HCT116 (cell line): ENCODE results near the gene ALOX5AP. TPM values are rescaled to one million over a fixed set of nuclear protein-coding genes. Genes with fewer than 3 reads are reported as not detected.

Experiments used
- ATAC-seq: fragments of 200-7000 bp; cut with Tn5 transposase; 2 replicates; pipeline ENCODE4 v1.9.1; 2020; ENCODE audit warnings: mild to moderate bottlenecking, moderate library complexity
- BruUV-seq: library from RNA; stranded (reverse); fragments of 400-500 nt; replicated peaks from 2 replicates; lab custom pipeline; 2021; lab: Mats Ljungman, UMichigan
- CTCF ChIA-PET: fragments of 300-600 bp; sonication (Branson Sonifier 250); formaldehyde crosslinking; loops from one replicate; lab custom pipeline; 2021; ENCODE audit warnings: antibody characterized with exemption; lab: Charles Lee
- POLR2A ChIA-PET: fragments of 300-600, 350-600 bp; sonication (Branson Sonifier 250); formaldehyde crosslinking; loops from one replicate; lab custom pipeline; 2021; ENCODE audit warnings: antibody characterized with exemption; lab: Charles Lee
- RAD21 ChIA-PET, 2 experiments: fragments of 300-600 bp; sonication (Branson Sonifier 250); formaldehyde crosslinking; loops; one replicate each; lab custom pipeline; 2023; ENCODE audit warnings: low total read pairs in 2 of 2; ENCODE audit not compliant: uncharacterized antibody in 2 of 2, unreplicated experiment in 2 of 2, low non-redundant PET in 1 of 2; lab: Charles Lee
- DNase-seq: peaks from one replicate; pipeline ENCODE4 v3.0.0-alpha.2; 2010; ENCODE audit warnings: low read depth, low spot score
- H2AFZ ChIP-seq: fragments of 200-600 bp; shearing (Covaris generic), sonication (generic); 2 replicates; pipeline ENCODE4 v1.6.1; 2017; ENCODE audit warnings: low read depth, mixed run types, mixed read lengths, antibody characterized with exemption, low read length; ENCODE audit not compliant: poor library complexity, severe bottlenecking
- H3K27ac ChIP-seq: 2 replicates; pipeline ENCODE4 v1.5.1; 2012; ENCODE audit warnings: low read depth, low read length
- H3K27me3 ChIP-seq: fragments of 200-600 bp; sonication (generic); 2 replicates; pipeline ENCODE4 v1.6.1; 2016; ENCODE audit warnings: mixed run types, low read length, mixed read lengths; ENCODE audit not compliant: insufficient read depth
- H3K36me3 ChIP-seq, 2 experiments: fragments of 200-500 bp in 1 of 2; fragments of 200-600 bp in 1 of 2; sonication (Bioruptor generic) in 1 of 2; sonication (generic) in 1 of 2; 2 replicates each; pipeline versions ENCODE4 v1.5.1 to v1.6.1; 2014 to 2016; ENCODE audit warnings: low read length in 2 of 2, inconsistent platforms in 1 of 2, mixed read lengths in 1 of 2, mixed run types in 1 of 2; ENCODE audit not compliant: insufficient read depth in 2 of 2, control insufficient read depth in 1 of 2
- H3K4me1 ChIP-seq, 2 experiments: fragments of 200-600 bp in 1 of 2; sonication (generic) in 1 of 2; 2 replicates each; pipeline versions ENCODE4 v1.5.1 to v1.6.1; 2012 to 2017; ENCODE audit warnings: low read length in 2 of 2, inconsistent platforms in 1 of 2, mild to moderate bottlenecking in 1 of 2, mixed read lengths in 1 of 2, mixed run types in 1 of 2, moderate library complexity in 1 of 2; ENCODE audit not compliant: insufficient read depth in 2 of 2, control insufficient read depth in 1 of 2
- H3K4me2 ChIP-seq: fragments of 200-600 bp; sonication (generic); 2 replicates; pipeline ENCODE4 v1.6.1; 2017; ENCODE audit warnings: mixed run types, low read length, mixed read lengths
- H3K4me3 ChIP-seq, 2 experiments: fragments of 200-600 bp in 1 of 2; sonication (generic) in 1 of 2; replicated peaks in 1 of 2; 2 replicates each; pipeline ENCODE4 v1.5.1; 2011 to 2016; ENCODE audit warnings: low read length in 2 of 2, control low read depth in 1 of 2, low read depth in 1 of 2, mild to moderate bottlenecking in 1 of 2, mixed read lengths in 1 of 2, mixed run types in 1 of 2
- H3K79me2 ChIP-seq: fragments of 200-600 bp; sonication (generic); 2 replicates; pipeline ENCODE4 v1.6.1; 2017; ENCODE audit warnings: mild to moderate bottlenecking, mixed run types, low read length, moderate library complexity, mixed read lengths; ENCODE audit not compliant: insufficient read depth
- H3K9ac ChIP-seq: fragments of 200-600 bp; sonication (generic); 2 replicates; pipeline ENCODE4 v1.6.1; 2016; ENCODE audit warnings: low read length, mixed read lengths
- H3K9me2 ChIP-seq: fragments of 200-600 bp; sonication (generic), shearing (Covaris generic); 2 replicates; pipeline ENCODE4 v1.6.1; 2017; ENCODE audit warnings: mixed run types, mild to moderate bottlenecking, moderate library complexity; ENCODE audit not compliant: insufficient read depth
- H3K9me3 ChIP-seq, 2 experiments: fragments of 200-500 bp in 1 of 2; fragments of 200-600 bp in 1 of 2; sonication (Bioruptor generic) in 1 of 2; sonication (generic) in 1 of 2; 2 replicates each; pipeline ENCODE4 v1.6.1; 2014 to 2017; ENCODE audit warnings: low read length in 2 of 2, mixed read lengths in 2 of 2, inconsistent platforms in 1 of 2, low read depth in 1 of 2, mild to moderate bottlenecking in 1 of 2, mixed run types in 1 of 2, moderate library complexity in 1 of 2; ENCODE audit not compliant: control insufficient read depth in 1 of 2, insufficient read depth in 1 of 2
- H4K20me1 ChIP-seq: fragments of 200-600 bp; sonication (generic), shearing (Covaris generic); 2 replicates; pipeline ENCODE4 v1.6.1; 2017; ENCODE audit warnings: mixed run types, mild to moderate bottlenecking, moderate library complexity; ENCODE audit not compliant: insufficient read depth
- CEBPB ChIP-seq: IDR thresholded peaks from 2 replicates; pipeline ENCODE4 v1.6.1; 2012; ENCODE audit warnings: low read depth
- CTCF ChIP-seq, 3 experiments: fragments of 200-600 bp in 1 of 3; sonication (generic) in 1 of 3; IDR thresholded peaks in 2 of 3; conservative IDR thresholded peaks in 1 of 3; 2 replicates each; pipeline ENCODE4 v1.5.1; 2012 to 2017; ENCODE audit warnings: low read depth in 2 of 3, low read length in 2 of 3, antibody characterized with exemption in 1 of 3, borderline replicate concordance in 1 of 3, control low read depth in 1 of 3, mild to moderate bottlenecking in 1 of 3, mixed read lengths in 1 of 3, mixed run types in 1 of 3, moderate library complexity in 1 of 3; ENCODE audit not compliant: insufficient read depth in 1 of 3
- EGR1 ChIP-seq: IDR thresholded peaks from 2 replicates; pipeline ENCODE4 v1.6.1; 2012; ENCODE audit warnings: low read depth
- EZH2 ChIP-seq: fragments of 200-600 bp; sonication (generic); IDR thresholded peaks from 2 replicates; pipeline ENCODE4 v1.6.1; 2017; ENCODE audit warnings: antibody characterized with exemption, mixed run types
- EZH2phosphoT487 ChIP-seq: fragments of 200-600 bp; IDR thresholded peaks from 2 replicates; pipeline ENCODE4 v1.6.1; 2018; ENCODE audit warnings: antibody characterized with exemption, borderline replicate concordance
- FOSL1 ChIP-seq: IDR thresholded peaks from 2 replicates; pipeline ENCODE4 v1.6.1; 2012; ENCODE audit warnings: low read depth
- POLR2A ChIP-seq: IDR thresholded peaks from 2 replicates; pipeline ENCODE4 v1.7.0; 2011; ENCODE audit warnings: borderline replicate concordance; ENCODE audit not compliant: insufficient read depth, insufficient read length; ENCODE audit errors: extremely low read depth
- POLR2AphosphoS5 ChIP-seq: IDR thresholded peaks from 2 replicates; pipeline ENCODE4 v1.6.1; 2011; ENCODE audit warnings: mild to moderate bottlenecking, low read depth, low read length, moderate library complexity
- RAD21 ChIP-seq: IDR thresholded peaks from 2 replicates; pipeline ENCODE4 v1.6.1; 2012; ENCODE audit warnings: low read depth, mild to moderate bottlenecking
- SIN3A ChIP-seq: IDR thresholded peaks from 2 replicates; pipeline ENCODE4 v1.6.1; 2012; ENCODE audit warnings: low read depth
- SP1 ChIP-seq: IDR thresholded peaks from 2 replicates; pipeline ENCODE4 v1.6.1; 2012; ENCODE audit warnings: low read depth
- TCF7L2 ChIP-seq: IDR thresholded peaks from 2 replicates; pipeline ENCODE4 v1.7.0; 2011; ENCODE audit warnings: borderline replicate concordance, inconsistent platforms; ENCODE audit not compliant: insufficient read depth, insufficient read length; ENCODE audit errors: extremely low read depth
- ZBTB33 ChIP-seq: IDR thresholded peaks from 2 replicates; pipeline ENCODE4 v1.6.1; 2011; ENCODE audit warnings: mild to moderate bottlenecking, low read length, moderate library complexity; ENCODE audit not compliant: insufficient replicate concordance; ENCODE audit errors: extremely low read depth
- ZFX ChIP-seq: fragments of 450-650 bp; IDR thresholded peaks from 2 replicates; pipeline ENCODE4 v1.6.1; 2017
- ZNF274 ChIP-seq: fragments of 200-500 bp; sonication (Bioruptor generic); IDR thresholded peaks from 2 replicates; pipeline ENCODE4 v1.6.1; 2014; ENCODE audit warnings: mild to moderate bottlenecking, low read depth, low read length, inconsistent platforms
- intact Hi-C: fragments of 100-400 bp; cut with micrococcal nuclease; formaldehyde crosslinking; loops from 2 replicates; pipeline ENCODE4 v1.10.0; 2022
- total RNA-seq: library from RNA; stranded (reverse); gene quantifications from one replicate; pipeline ENCODE4 v1.2.1, GENCODE V29; 2021; ENCODE audit not compliant: unreplicated experiment
- TF ChIP-seq, protein P1 (sequence below): IDR thresholded peaks from 2 replicates; pipeline ENCODE4 v1.6.1; 2012
- TF ChIP-seq, protein P2 (sequence below): IDR thresholded peaks from 2 replicates; pipeline ENCODE4 v1.6.1; 2012

Gene ALOX5AP
- total RNA-seq, 1 experiment from 2014 or later, result not detected

GRCh38 chr13:30726192-30726591, 9.2 kb upstream of the ALOX5AP start:
- H3K79me2 ChIP-seq, result no peaks in the 10 kb centered on the region
- no peaks in the 10 kb centered on the region for H3K36me3 ChIP-seq
- peaks cover 3% of the 10 kb centered on the region; the same call in 1 of the 2 replicates for H3K27me3 ChIP-seq
- no peak for DNase-seq
- ChIA-PET RAD21 (no interaction called here), CTCF (no interaction called here), POLR2A (no interaction called here)
- no peaks in the 10 kb centered on the region for H3K9me3 ChIP-seq
- no peak overlapping the region for H3K4me3 ChIP-seq
- no peak overlapping the region for H3K27ac ChIP-seq
- TF ChIP-seq POLR2AphosphoS5, result no peak
- TF ChIP-seq RAD21, result no peak
- TF ChIP-seq CTCF (IDR thresholded peaks at IDR 0.05 in 2 of 3, conservative IDR thresholded peaks at IDR 0.05 in 1 of 3; ENCODE audit: borderline replicate concordance in 1 of 3, insufficient read depth in 1 of 3, low read depth in 2 of 3, low read length in 2 of 3), result no peak
- TF ChIP-seq EZH2phosphoT487, result no peak
- TF ChIP-seq FOSL1, result no peak
- TF ChIP-seq, protein P1, sequence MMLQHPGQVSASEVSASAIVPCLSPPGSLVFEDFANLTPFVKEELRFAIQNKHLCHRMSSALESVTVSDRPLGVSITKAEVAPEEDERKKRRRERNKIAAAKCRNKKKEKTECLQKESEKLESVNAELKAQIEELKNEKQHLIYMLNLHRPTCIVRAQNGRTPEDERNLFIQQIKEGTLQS, result no peak
- TF ChIP-seq ZFX, result no peak
- TF ChIP-seq SP1, result no peak
- TF ChIP-seq, protein P2, sequence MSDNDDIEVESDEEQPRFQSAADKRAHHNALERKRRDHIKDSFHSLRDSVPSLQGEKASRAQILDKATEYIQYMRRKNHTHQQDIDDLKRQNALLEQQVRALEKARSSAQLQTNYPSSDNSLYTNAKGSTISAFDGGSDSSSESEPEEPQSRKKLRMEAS, result no peak
- no peak for TF ChIP-seq EGR1
- no peak for TF ChIP-seq SIN3A
- TF ChIP-seq ZNF274, result no peak
- no peak for TF ChIP-seq TCF7L2
- TF ChIP-seq CEBPB, result no peak
- no peak for TF ChIP-seq EZH2
- TF ChIP-seq POLR2A, result no peak
- no peak for TF ChIP-seq ZBTB33
- no peak overlapping the region for H3K4me2 ChIP-seq
- no TSS peak for BruUV-seq
- no peaks in the 10 kb centered on the region for H3K4me1 ChIP-seq
- intact Hi-C loops, result no loop called here
- H4K20me1 ChIP-seq, result no peaks in the 10 kb centered on the region
- no peak overlapping the region for H2AFZ ChIP-seq
- H3K9me2 ChIP-seq, result no peaks in the 10 kb centered on the region
- ATAC-seq, result no peak
- H3K9ac ChIP-seq, result no peak overlapping the region
